ENCODE data around the gene FARS2. TPM values are rescaled to one million over a fixed set of nuclear protein-coding genes. Genes with fewer than 3 reads are reported as not detected.

Gene FARS2
- total RNA-seq, 4 donors from 2014 or later: 2.6 to 21.9 (median 15.0) TPM

DNA sequence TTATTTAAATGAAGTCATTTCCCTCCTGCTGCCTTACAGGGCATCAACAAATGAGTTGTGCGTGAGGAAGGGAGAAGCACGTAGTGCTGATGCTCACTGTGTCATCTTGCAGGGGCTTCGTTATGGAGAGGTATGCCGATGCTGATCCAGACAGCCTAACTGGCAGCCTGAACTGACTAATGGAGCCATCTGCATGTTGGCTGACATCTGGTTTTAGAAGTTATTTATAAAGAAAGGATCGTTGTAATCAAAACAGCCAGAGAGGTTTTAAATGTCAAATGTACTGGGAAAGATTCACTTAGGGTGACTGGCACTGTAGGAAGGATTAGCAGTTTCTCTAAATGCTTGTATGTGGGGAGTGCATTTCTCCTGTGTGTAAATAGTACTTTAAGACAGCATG is 54.6 kb downstream of the FARS2 start:
- no peak overlapping the region for H3K27ac ChIP-seq
- no peaks in the 10 kb centered on the region for H3K4me1 ChIP-seq
- H3K9me3 ChIP-seq: no peaks in the 10 kb centered on the region
- intact Hi-C loops (cut with DNase I; ENCODE audit: low total_unique reads): no loop called here
- in situ Hi-C loops (cut with MboI; ENCODE audit: low pct_ligation_motif_present in 1 of 4, low pct_unique_long_range_greater_than_20kb in 1 of 4, low sequenced_read_pairs in 3 of 4): no loop called here
- H3K4me3 ChIP-seq: no peak overlapping the region
- WGBS, 2 donors (ENCODE audit: low coverage in 1 of 2): 70 to 82% methylated on average over 5 of the region's 5 CpGs
- no peak for DNase-seq
- H3K27me3 ChIP-seq: no peaks in the 10 kb centered on the region
- TF ChIP-seq POLR2A (IDR thresholded peaks at IDR 0.05): no peak
- TF ChIP-seq, protein P1, sequence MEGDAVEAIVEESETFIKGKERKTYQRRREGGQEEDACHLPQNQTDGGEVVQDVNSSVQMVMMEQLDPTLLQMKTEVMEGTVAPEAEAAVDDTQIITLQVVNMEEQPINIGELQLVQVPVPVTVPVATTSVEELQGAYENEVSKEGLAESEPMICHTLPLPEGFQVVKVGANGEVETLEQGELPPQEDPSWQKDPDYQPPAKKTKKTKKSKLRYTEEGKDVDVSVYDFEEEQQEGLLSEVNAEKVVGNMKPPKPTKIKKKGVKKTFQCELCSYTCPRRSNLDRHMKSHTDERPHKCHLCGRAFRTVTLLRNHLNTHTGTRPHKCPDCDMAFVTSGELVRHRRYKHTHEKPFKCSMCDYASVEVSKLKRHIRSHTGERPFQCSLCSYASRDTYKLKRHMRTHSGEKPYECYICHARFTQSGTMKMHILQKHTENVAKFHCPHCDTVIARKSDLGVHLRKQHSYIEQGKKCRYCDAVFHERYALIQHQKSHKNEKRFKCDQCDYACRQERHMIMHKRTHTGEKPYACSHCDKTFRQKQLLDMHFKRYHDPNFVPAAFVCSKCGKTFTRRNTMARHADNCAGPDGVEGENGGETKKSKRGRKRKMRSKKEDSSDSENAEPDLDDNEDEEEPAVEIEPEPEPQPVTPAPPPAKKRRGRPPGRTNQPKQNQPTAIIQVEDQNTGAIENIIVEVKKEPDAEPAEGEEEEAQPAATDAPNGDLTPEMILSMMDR (IDR thresholded peaks at IDR 0.05): no peak
- TF ChIP-seq EP300 (IDR thresholded peaks at IDR 0.05; ENCODE audit: low read depth): no peak
- TF ChIP-seq POLR2AphosphoS5 (IDR thresholded peaks at IDR 0.05): no peak
- H3K36me3 ChIP-seq: no peaks in the 10 kb centered on the region

- no peak for TF ChIP-seq POLR2AphosphoS5 (IDR thresholded peaks at IDR 0.05)
- TF ChIP-seq, protein P1 (IDR thresholded peaks at IDR 0.05): no peak
- no peak for TF ChIP-seq EP300 (IDR thresholded peaks at IDR 0.05; ENCODE audit: low read depth)
- TF ChIP-seq POLR2A (IDR thresholded peaks at IDR 0.05): no peak
- no peak for DNase-seq
- Histone ChIP-seq H3K36me3 (no peaks in the 10 kb centered on the region), H3K4me3 (no peak overlapping the region), H3K27me3 (no peaks in the 10 kb centered on the region), H3K27ac (no peak overlapping the region), H3K9me3 (no peaks in the 10 kb centered on the region), H3K4me1 (peaks cover 0 to 4% (median 0%) of the 10 kb centered on the region in 4 donors)
- intact Hi-C loops (cut with DNase I; ENCODE audit: low total_unique reads): no loop called here
- in situ Hi-C loops (cut with MboI; ENCODE audit: low pct_ligation_motif_present in 1 of 4, low pct_unique_long_range_greater_than_20kb in 1 of 4, low sequenced_read_pairs in 3 of 4): no loop called here
- 80 to 85% methylated on average over 3 to 4 of the region's 4 CpGs for whole genome bisulfite sequencing, 2 donors (ENCODE audit: low coverage in 1 of 2)
These were observed 55.6 kb downstream of the FARS2 start for GRCh38 chr6:5316951-5317350.

- no peak for DNase-seq
These were observed 57.4 kb downstream of the FARS2 start for GRCh38 chr6:5318617-5319272.

GRCh38 chr6:5323979-5324378 is 62.7 kb downstream of the FARS2 start:
- 89 to 92% methylated on average over 3 of the region's 3 CpGs for WGBS, 2 donors (ENCODE audit: low coverage in 1 of 2)
- no peak overlapping the region for H3K4me3 ChIP-seq

More at GRCh38 chr6:5318617-5319272, 57.4 kb downstream of the FARS2 start:
- H3K27ac ChIP-seq: no peak overlapping the region
- in situ Hi-C loops (cut with MboI; ENCODE audit: low pct_ligation_motif_present in 1 of 4, low pct_unique_long_range_greater_than_20kb in 1 of 4, low sequenced_read_pairs in 3 of 4) (no loop called here), intact Hi-C loops (cut with DNase I; ENCODE audit: low total_unique reads) (no loop called here)
- peaks cover 0 to 13% (median 0%) of the 10 kb centered on the region in 4 donors for H3K4me1 ChIP-seq
- H3K27me3 ChIP-seq: no peaks in the 10 kb centered on the region
- no peaks in the 10 kb centered on the region for H3K36me3 ChIP-seq
- H3K4me3 ChIP-seq: no peak overlapping the region
- peaks cover 0 to under 1% of the 10 kb centered on the region in 2 donors for H3K9me3 ChIP-seq
- TF ChIP-seq, protein P1 (IDR thresholded peaks at IDR 0.05): no peak
- TF ChIP-seq POLR2A (IDR thresholded peaks at IDR 0.05) (no peak), EP300 (IDR thresholded peaks at IDR 0.05; ENCODE audit: low read depth) (no peak), POLR2AphosphoS5 (IDR thresholded peaks at IDR 0.05) (no peak)
- WGBS, 2 donors (ENCODE audit: low coverage in 1 of 2): 60 to 85% methylated on average over 1 to 7 of the region's 7 CpGs

More at GRCh38 chr6:5323979-5324378, 62.7 kb downstream of the FARS2 start:
- TF ChIP-seq, protein P1 (IDR thresholded peaks at IDR 0.05): no peak
- TF ChIP-seq POLR2A (IDR thresholded peaks at IDR 0.05): no peak
- TF ChIP-seq EP300 (IDR thresholded peaks at IDR 0.05; ENCODE audit: low read depth): no peak
- TF ChIP-seq POLR2AphosphoS5 (IDR thresholded peaks at IDR 0.05): no peak
- H3K27me3 ChIP-seq: no peaks in the 10 kb centered on the region
- intact Hi-C loops (cut with DNase I; ENCODE audit: low total_unique reads) (no loop called here), in situ Hi-C loops (cut with MboI; ENCODE audit: low pct_ligation_motif_present in 1 of 4, low pct_unique_long_range_greater_than_20kb in 1 of 4, low sequenced_read_pairs in 3 of 4) (no loop called here)
- H3K4me1 ChIP-seq: peaks cover 0 to 13% (median 0%) of the 10 kb centered on the region in 4 donors
- peaks cover 0 to 7% (median 0%) of the 10 kb centered on the region in 4 donors for H3K36me3 ChIP-seq
- peaks cover 0 to 3% of the 10 kb centered on the region in 2 donors for H3K9me3 ChIP-seq
- no peak overlapping the region for H3K27ac ChIP-seq
- DNase-seq: no peak

Data from transverse colon (tissue), 4 donors.